ENCODE measurements around the gene VKORC1. TPM values are rescaled to one million over a fixed set of nuclear protein-coding genes. Genes with fewer than 3 reads are reported as not detected.

Gene VKORC1
- total RNA-seq, 1 experiment from 2014 or later = 86.8 TPM

- Mint-ChIP-seq H3K27me3 (ENCODE audit: unreplicated experiment) (no peaks in the 10 kb centered on the region), H3K4me1 (ENCODE audit: low read depth, unreplicated experiment) (peaks cover 7% of the 10 kb centered on the region), H3K36me3 (ENCODE audit: insufficient read depth, unreplicated experiment) (peaks cover 49% of the 10 kb centered on the region), H3K9me3 (ENCODE audit: low read depth, unreplicated experiment) (no peaks in the 10 kb centered on the region), H3K27ac (ENCODE audit: unreplicated experiment) (no peak overlapping the region), H3K4me3 (ENCODE audit: low read depth, unreplicated experiment) (no peak overlapping the region)
- TF ChIP-seq CTCF (IDR thresholded peaks at IDR 0.05; ENCODE audit: unreplicated experiment) = no peak
- BruUV-seq (replicated peaks) = no TSS peak
- CTCF ChIA-PET = no interaction called here
- DNase-seq = no peak
- intact Hi-C loops (cut with micrococcal nuclease; ENCODE audit: unreplicated experiment) = no loop called here
Observed at GRCh38 chr16:31063843-31064611, 30.6 kb downstream of the VKORC1 start.

GRCh38 chr16:31063495-31063842 is 31.1 kb downstream of the VKORC1 start:
- CTCF ChIA-PET = no interaction called here
- DNase-seq = no peak
- H3K27ac Mint-ChIP-seq (ENCODE audit: unreplicated experiment) = no peak overlapping the region
- no peaks in the 10 kb centered on the region for H3K9me3 Mint-ChIP-seq (ENCODE audit: low read depth, unreplicated experiment)
- no TSS peak for BruUV-seq (replicated peaks)
- H3K27me3 Mint-ChIP-seq (ENCODE audit: unreplicated experiment) = no peaks in the 10 kb centered on the region
- peaks cover 49% of the 10 kb centered on the region for H3K36me3 Mint-ChIP-seq (ENCODE audit: insufficient read depth, unreplicated experiment)
- H3K4me3 Mint-ChIP-seq (ENCODE audit: low read depth, unreplicated experiment) = no peak overlapping the region
- TF ChIP-seq CTCF (IDR thresholded peaks at IDR 0.05; ENCODE audit: unreplicated experiment) = no peak
- intact Hi-C loops (cut with micrococcal nuclease; ENCODE audit: unreplicated experiment) = no loop called here
- H3K4me1 Mint-ChIP-seq (ENCODE audit: low read depth, unreplicated experiment) = peaks cover 7% of the 10 kb centered on the region

- CTCF ChIA-PET = no interaction called here
- H3K4me1 Mint-ChIP-seq (ENCODE audit: low read depth, unreplicated experiment) = peaks cover 7% of the 10 kb centered on the region
- intact Hi-C loops (cut with micrococcal nuclease; ENCODE audit: unreplicated experiment) = no loop called here
- no TSS peak for BruUV-seq (replicated peaks)
- H3K9me3 Mint-ChIP-seq (ENCODE audit: low read depth, unreplicated experiment) = no peaks in the 10 kb centered on the region
- H3K36me3 Mint-ChIP-seq (ENCODE audit: insufficient read depth, unreplicated experiment) = peaks cover 55% of the 10 kb centered on the region
- no peak for DNase-seq
- no peak overlapping the region for H3K27ac Mint-ChIP-seq (ENCODE audit: unreplicated experiment)
- H3K27me3 Mint-ChIP-seq (ENCODE audit: unreplicated experiment) = no peaks in the 10 kb centered on the region
- TF ChIP-seq CTCF (IDR thresholded peaks at IDR 0.05; ENCODE audit: unreplicated experiment) = no peak
- H3K4me3 Mint-ChIP-seq (ENCODE audit: low read depth, unreplicated experiment) = no peak overlapping the region
Observed at GRCh38 chr16:31061813-31062440, 32.7 kb downstream of the VKORC1 start.

GRCh38 chr16:31061126-31061812 is 33.3 kb downstream of the VKORC1 start:
- no peak for TF ChIP-seq CTCF (IDR thresholded peaks at IDR 0.05; ENCODE audit: unreplicated experiment)
- Mint-ChIP-seq H3K27me3 (ENCODE audit: unreplicated experiment) (no peaks in the 10 kb centered on the region), H3K4me3 (ENCODE audit: low read depth, unreplicated experiment) (no peak overlapping the region), H3K36me3 (ENCODE audit: insufficient read depth, unreplicated experiment) (peaks cover 61% of the 10 kb centered on the region), H3K27ac (ENCODE audit: unreplicated experiment) (no peak overlapping the region), H3K4me1 (ENCODE audit: low read depth, unreplicated experiment) (peaks cover 7% of the 10 kb centered on the region), H3K9me3 (ENCODE audit: low read depth, unreplicated experiment) (no peaks in the 10 kb centered on the region)
- CTCF ChIA-PET = no interaction called here
- no TSS peak for BruUV-seq (replicated peaks)
- intact Hi-C loops (cut with micrococcal nuclease; ENCODE audit: unreplicated experiment) = no loop called here
- no peak for DNase-seq
